WTC11 (cell line): ENCODE data around the gene GEMIN7.

ENCODE experiments used
- CREB1 ChIP-seq: sonication (generic); formaldehyde crosslinking; IDR thresholded peaks from 2 replicates; pipeline ENCODE4 v1.8.0; 2023; ENCODE audit warnings: mild to moderate bottlenecking, missing genetic modification reagents
- ESRRA ChIP-seq: sonication (generic); formaldehyde crosslinking; IDR thresholded peaks from 2 replicates; pipeline ENCODE4 v1.8.1; 2022; ENCODE audit warnings: mild to moderate bottlenecking, missing genetic modification reagents, borderline replicate concordance
- JUN ChIP-seq: sonication (generic); formaldehyde crosslinking; IDR thresholded peaks from 2 replicates; pipeline ENCODE4 v1.8.0; 2023; ENCODE audit warnings: mild to moderate bottlenecking, missing genetic modification reagents
- KAT7 ChIP-seq: sonication (generic); formaldehyde crosslinking; IDR thresholded peaks from 2 replicates; pipeline ENCODE4 v1.8.1; 2023; ENCODE audit warnings: missing genetic modification reagents, mild to moderate bottlenecking, borderline replicate concordance
- PRRX2 ChIP-seq: fragments of 250-450 bp; sonication (Bioruptor Pico); IDR thresholded peaks from 2 replicates; pipeline ENCODE4 v1.8.0; 2021; ENCODE audit warnings: mild to moderate bottlenecking
- RELA ChIP-seq: sonication (generic); formaldehyde crosslinking; IDR thresholded peaks from 2 replicates; pipeline ENCODE4 v1.8.1; 2022; ENCODE audit warnings: missing genetic modification reagents, mild to moderate bottlenecking, borderline replicate concordance
- TCF7 ChIP-seq: sonication (generic); formaldehyde crosslinking; IDR thresholded peaks from 2 replicates; pipeline ENCODE4 v1.8.0; 2022; ENCODE audit warnings: mild to moderate bottlenecking, low read depth, missing genetic modification reagents, moderate library complexity
- TF ChIP-seq, protein P1 (sequence below): sonication (generic); formaldehyde crosslinking; IDR thresholded peaks from 2 replicates; pipeline ENCODE4 v1.8.1; 2022; ENCODE audit warnings: mild to moderate bottlenecking, missing genetic modification reagents, moderate library complexity, borderline replicate concordance
- TF ChIP-seq, protein P2 (sequence below): fragments of 200-600 bp; IDR thresholded peaks from 2 replicates; pipeline ENCODE4 v1.8.0; 2022; ENCODE audit warnings: antibody characterized with exemption
- TF ChIP-seq, protein P3 (sequence below): sonication (generic); formaldehyde crosslinking; IDR thresholded peaks from 2 replicates; pipeline ENCODE4 v1.8.0; 2022; ENCODE audit warnings: mild to moderate bottlenecking, missing genetic modification reagents
- TF ChIP-seq, protein P4 (sequence below): sonication (generic); formaldehyde crosslinking; conservative IDR thresholded peaks from 2 replicates; pipeline ENCODE4 v1.8.1; 2022; ENCODE audit warnings: mild to moderate bottlenecking, missing genetic modification reagents
- TF ChIP-seq, protein P5 (sequence below): sonication (generic); formaldehyde crosslinking; IDR thresholded peaks from 2 replicates; pipeline ENCODE4 v1.8.1; 2023; ENCODE audit warnings: mild to moderate bottlenecking, missing genetic modification reagents, moderate library complexity
- TF ChIP-seq, protein P6 (sequence below): sonication (generic); formaldehyde crosslinking; IDR thresholded peaks from 2 replicates; pipeline ENCODE4 v1.8.1; 2023; ENCODE audit warnings: mild to moderate bottlenecking, missing genetic modification reagents, moderate library complexity
- TF ChIP-seq, protein P7 (sequence below): sonication (generic); formaldehyde crosslinking; IDR thresholded peaks from 2 replicates; pipeline ENCODE4 v1.8.1; 2022; ENCODE audit warnings: low read depth, missing genetic modification reagents, borderline replicate concordance

DNA sequence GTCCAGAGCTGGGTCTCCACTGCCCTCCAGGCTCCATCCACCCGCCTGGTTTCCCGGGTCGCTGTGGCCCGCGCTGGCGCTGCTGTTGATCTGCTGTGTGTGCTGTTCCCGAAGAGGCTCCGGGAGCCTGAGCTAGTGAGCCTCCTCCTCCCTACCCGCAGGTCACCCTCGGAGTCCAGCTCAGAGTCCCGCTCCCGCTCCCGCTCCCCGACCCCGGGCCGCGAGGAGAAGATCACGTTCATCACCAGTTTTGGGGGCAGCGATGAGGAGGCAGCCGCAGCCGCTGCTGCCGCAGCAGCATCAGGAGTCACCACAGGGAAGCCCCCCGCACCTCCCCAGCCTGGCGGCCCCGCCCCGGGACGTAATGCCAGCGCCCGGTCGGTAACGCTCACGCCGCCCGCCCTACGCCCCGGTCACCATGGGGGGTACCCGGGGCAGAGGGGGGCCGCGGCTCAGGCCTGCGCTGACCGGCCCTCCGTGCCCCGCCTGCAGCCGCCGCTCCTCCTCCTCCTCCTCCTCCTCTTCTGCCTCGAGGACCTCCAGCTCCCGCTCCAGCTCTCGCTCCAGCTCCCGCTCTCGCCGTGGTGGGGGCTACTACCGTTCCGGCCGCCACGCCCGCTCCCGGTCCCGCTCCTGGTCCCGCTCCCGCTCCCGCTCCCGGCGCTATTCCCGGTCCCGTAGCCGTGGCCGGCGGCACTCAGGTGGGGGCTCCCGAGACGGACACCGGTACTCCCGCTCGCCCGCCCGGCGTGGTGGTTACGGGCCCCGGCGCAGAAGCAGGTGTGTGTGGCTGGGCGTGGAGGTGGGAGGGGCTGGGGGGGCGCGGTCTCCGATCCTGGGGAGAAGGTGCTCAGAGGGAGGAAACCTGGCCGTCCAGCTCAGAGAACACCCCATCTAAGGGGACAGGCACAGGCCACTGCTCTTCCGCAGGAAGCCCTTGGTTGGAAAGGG lies 14.9 kb upstream of the GEMIN7 start:
- TF ChIP-seq JUN (CRISPR knock-in tag), result no peak
- TF ChIP-seq, protein P1, sequence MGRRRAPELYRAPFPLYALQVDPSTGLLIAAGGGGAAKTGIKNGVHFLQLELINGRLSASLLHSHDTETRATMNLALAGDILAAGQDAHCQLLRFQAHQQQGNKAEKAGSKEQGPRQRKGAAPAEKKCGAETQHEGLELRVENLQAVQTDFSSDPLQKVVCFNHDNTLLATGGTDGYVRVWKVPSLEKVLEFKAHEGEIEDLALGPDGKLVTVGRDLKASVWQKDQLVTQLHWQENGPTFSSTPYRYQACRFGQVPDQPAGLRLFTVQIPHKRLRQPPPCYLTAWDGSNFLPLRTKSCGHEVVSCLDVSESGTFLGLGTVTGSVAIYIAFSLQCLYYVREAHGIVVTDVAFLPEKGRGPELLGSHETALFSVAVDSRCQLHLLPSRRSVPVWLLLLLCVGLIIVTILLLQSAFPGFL (CRISPR knock-in tag), result no peak
- TF ChIP-seq, protein P2, sequence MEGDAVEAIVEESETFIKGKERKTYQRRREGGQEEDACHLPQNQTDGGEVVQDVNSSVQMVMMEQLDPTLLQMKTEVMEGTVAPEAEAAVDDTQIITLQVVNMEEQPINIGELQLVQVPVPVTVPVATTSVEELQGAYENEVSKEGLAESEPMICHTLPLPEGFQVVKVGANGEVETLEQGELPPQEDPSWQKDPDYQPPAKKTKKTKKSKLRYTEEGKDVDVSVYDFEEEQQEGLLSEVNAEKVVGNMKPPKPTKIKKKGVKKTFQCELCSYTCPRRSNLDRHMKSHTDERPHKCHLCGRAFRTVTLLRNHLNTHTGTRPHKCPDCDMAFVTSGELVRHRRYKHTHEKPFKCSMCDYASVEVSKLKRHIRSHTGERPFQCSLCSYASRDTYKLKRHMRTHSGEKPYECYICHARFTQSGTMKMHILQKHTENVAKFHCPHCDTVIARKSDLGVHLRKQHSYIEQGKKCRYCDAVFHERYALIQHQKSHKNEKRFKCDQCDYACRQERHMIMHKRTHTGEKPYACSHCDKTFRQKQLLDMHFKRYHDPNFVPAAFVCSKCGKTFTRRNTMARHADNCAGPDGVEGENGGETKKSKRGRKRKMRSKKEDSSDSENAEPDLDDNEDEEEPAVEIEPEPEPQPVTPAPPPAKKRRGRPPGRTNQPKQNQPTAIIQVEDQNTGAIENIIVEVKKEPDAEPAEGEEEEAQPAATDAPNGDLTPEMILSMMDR, result no peak
- TF ChIP-seq, protein P3, sequence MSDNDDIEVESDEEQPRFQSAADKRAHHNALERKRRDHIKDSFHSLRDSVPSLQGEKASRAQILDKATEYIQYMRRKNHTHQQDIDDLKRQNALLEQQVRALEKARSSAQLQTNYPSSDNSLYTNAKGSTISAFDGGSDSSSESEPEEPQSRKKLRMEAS (CRISPR knock-in tag), result no peak
- no peak for TF ChIP-seq KAT7 (CRISPR knock-in tag)
- no peak for TF ChIP-seq TCF7
- TF ChIP-seq CREB1 (CRISPR knock-in tag), result no peak
- TF ChIP-seq ESRRA (CRISPR knock-in tag), result no peak
- TF ChIP-seq, protein P4, sequence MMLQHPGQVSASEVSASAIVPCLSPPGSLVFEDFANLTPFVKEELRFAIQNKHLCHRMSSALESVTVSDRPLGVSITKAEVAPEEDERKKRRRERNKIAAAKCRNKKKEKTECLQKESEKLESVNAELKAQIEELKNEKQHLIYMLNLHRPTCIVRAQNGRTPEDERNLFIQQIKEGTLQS (CRISPR knock-in tag), result no peak
- TF ChIP-seq PRRX2 (CRISPR knock-in tag), result no peak
- TF ChIP-seq RELA, result no peak
- TF ChIP-seq, protein P5, sequence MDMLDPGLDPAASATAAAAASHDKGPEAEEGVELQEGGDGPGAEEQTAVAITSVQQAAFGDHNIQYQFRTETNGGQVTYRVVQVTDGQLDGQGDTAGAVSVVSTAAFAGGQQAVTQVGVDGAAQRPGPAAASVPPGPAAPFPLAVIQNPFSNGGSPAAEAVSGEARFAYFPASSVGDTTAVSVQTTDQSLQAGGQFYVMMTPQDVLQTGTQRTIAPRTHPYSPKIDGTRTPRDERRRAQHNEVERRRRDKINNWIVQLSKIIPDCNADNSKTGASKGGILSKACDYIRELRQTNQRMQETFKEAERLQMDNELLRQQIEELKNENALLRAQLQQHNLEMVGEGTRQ (CRISPR knock-in tag), result no peak
- TF ChIP-seq, protein P6, sequence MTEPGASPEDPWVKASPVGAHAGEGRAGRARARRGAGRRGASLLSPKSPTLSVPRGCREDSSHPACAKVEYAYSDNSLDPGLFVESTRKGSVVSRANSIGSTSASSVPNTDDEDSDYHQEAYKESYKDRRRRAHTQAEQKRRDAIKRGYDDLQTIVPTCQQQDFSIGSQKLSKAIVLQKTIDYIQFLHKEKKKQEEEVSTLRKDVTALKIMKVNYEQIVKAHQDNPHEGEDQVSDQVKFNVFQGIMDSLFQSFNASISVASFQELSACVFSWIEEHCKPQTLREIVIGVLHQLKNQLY, result no peak
- TF ChIP-seq, protein P7, sequence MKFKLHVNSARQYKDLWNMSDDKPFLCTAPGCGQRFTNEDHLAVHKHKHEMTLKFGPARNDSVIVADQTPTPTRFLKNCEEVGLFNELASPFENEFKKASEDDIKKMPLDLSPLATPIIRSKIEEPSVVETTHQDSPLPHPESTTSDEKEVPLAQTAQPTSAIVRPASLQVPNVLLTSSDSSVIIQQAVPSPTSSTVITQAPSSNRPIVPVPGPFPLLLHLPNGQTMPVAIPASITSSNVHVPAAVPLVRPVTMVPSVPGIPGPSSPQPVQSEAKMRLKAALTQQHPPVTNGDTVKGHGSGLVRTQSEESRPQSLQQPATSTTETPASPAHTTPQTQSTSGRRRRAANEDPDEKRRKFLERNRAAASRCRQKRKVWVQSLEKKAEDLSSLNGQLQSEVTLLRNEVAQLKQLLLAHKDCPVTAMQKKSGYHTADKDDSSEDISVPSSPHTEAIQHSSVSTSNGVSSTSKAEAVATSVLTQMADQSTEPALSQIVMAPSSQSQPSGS (CRISPR knock-in tag), result no peak
